LNCAP (cell line): Measurements from ENCODE around the gene RACGAP1.

Experiments
- CTCF ChIP-seq: fragments of 450-650 bp; IDR thresholded peaks from 2 replicates; pipeline ENCODE4 v1.5.1; 2017; ENCODE audit warnings: mild to moderate bottlenecking

RACGAP1 gene

DNA sequence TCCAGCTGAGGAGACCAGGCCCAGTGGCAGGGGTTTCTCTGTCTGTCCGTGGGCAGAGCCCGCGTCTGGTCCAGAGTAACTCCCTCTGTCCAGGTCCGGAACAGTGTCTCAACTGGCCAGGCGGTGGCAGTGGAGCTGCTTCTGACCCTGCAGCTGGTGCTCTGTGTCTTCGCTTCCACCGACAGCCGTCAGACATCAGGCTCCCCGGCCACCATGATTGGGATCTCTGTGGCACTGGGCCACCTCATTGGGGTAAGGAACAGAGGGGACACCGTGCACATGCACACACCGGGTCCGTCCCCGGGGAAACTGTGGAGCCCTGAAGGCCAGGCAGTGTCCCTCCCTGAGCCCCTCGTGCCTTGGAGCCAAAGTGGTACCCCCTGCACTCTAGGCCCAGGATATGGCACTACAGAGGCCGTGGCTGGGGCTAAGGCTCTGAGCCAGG lies 51.0 kb downstream of the RACGAP1 start:
- peak; percentile 47 for TF ChIP-seq CTCF

DNA sequence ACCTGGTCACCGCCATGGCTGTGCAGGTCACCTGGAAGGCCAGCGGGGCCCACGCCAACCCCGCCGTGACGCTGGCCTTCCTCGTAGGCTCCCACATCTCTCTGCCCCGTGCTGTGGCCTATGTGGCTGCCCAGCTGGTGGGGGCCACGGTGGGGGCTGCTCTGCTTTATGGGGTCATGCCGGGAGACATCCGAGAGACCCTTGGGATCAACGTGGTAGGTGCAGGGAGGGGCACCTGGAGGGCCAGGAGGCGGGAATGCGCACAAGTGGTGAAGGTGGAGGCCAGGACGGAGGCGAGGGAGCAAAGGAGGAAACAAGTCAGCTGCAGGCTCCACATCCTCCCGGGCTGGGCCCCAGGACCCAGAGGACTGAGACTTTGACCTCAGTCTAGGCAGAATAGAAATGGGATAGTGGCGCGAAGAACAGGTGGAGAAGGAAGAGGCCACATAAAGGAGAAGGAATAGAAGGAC lies 51.9 kb downstream of the RACGAP1 start:
- TF ChIP-seq CTCF, result no peak

- TF ChIP-seq CTCF, result no peak
Measured at GRCh38 chr12:49972641-49973360, 52.5 kb downstream of the RACGAP1 start, which contains the start of gene AQP6. TSS of gene AQP6 (plus strand) at chr12:49972947. CDS start at chr12:49973174, 227 bp downstream.

GRCh38 chr12:49972129-49972528 lies 53.2 kb downstream of the RACGAP1 start:
- TF ChIP-seq CTCF, result no peak

- no peak for TF ChIP-seq CTCF
Measured at GRCh38 chr12:49971141-49971540, 54.2 kb downstream of the RACGAP1 start.

DNA sequence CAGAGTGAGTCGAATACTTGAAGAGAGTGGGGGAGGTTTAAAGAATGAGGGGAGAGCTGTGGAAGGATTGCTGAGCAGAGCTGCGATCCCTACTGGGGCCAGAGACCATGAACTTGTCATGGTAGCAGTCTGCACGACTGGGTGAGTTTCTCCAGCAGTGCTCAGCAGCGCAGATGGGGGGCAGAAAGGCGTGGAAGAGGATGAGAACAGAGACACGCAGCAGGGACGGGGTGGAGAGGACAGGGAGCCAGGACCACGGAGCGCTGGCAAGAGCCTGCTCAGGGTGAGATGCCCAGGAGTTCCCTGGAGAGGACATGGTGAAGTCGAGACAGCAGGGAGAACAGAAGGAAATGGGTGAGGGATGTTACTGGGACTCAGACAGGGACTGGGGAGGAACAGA lies 54.6 kb downstream of the RACGAP1 start:
- TF ChIP-seq CTCF, result no peak

GRCh38 chr12:49969651-49970429 lies 55.5 kb downstream of the RACGAP1 start:
- no peak for TF ChIP-seq CTCF
